Spleen (tissue), 11 donors: ENCODE data around the gene ATP2B1. TPM values are rescaled to one million over a fixed set of nuclear protein-coding genes. Genes with fewer than 3 reads are reported as not detected.

Experiments
- DNase-seq: peaks from one replicate; pipeline ENCODE4 v3.0.0-alpha.2; 2020
- H3K27ac ChIP-seq, 8 donors: fragments of 200-600 bp; sonication (generic) in 7 of 8; 1 replicate in 4 of 8; 2 replicates in 4 of 8; pipeline versions ENCODE4 v1.5.0 to v1.8.0; 2016 to 2021; ENCODE audit warnings: inconsistent platforms in 4 of 8, mild to moderate bottlenecking in 4 of 8, moderate library complexity in 1 of 8
- H3K27me3 ChIP-seq, 7 donors: fragments of 200-600 bp; sonication (generic) in 6 of 7; replicated peaks in 1 of 7; 1 replicate in 4 of 7; 2 replicates in 3 of 7; pipeline versions ENCODE4 v1.5.0 to v1.8.0; 2016 to 2021; ENCODE audit warnings: inconsistent platforms in 3 of 7, mild to moderate bottlenecking in 1 of 7
- H3K36me3 ChIP-seq, 6 donors: fragments of 200-600 bp; sonication (generic) in 5 of 6; 1 replicate in 4 of 6; 2 replicates in 2 of 6; pipeline versions ENCODE4 v1.5.0 to v1.8.0; 2016 to 2021; ENCODE audit warnings: inconsistent platforms in 2 of 6
- H3K4me1 ChIP-seq, 6 donors: fragments of 200-600 bp; sonication (generic) in 5 of 6; 1 replicate in 3 of 6; 2 replicates in 3 of 6; pipeline versions ENCODE4 v1.5.0 to v1.8.0; 2016 to 2021; ENCODE audit warnings: inconsistent platforms in 3 of 6
- H3K4me3 ChIP-seq, 8 donors: fragments of 200-600 bp; sonication (generic) in 7 of 8; 1 replicate in 4 of 8; 2 replicates in 4 of 8; pipeline versions ENCODE4 v1.5.0 to v1.8.0; 2016 to 2021; ENCODE audit warnings: inconsistent platforms in 4 of 8, mild to moderate bottlenecking in 4 of 8, moderate library complexity in 2 of 8
- H3K9me3 ChIP-seq, 8 donors: fragments of 200-600 bp; sonication (generic) in 7 of 8; 1 replicate in 4 of 8; 2 replicates in 4 of 8; pipeline versions ENCODE4 v1.5.0 to v1.8.0; 2016 to 2021; ENCODE audit warnings: inconsistent platforms in 4 of 8
- CTCF ChIP-seq, 11 experiments: fragments of 200-600 bp in 7 of 11; fragments of 450-650 bp in 4 of 11; sonication (generic) in 4 of 11; IDR thresholded peaks in 8 of 11; conservative IDR thresholded peaks in 3 of 11; 1 replicate in 7 of 11; 2 replicates in 4 of 11; pipeline versions ENCODE4 v1.4.0 to v1.8.0; 2016 to 2021; ENCODE audit warnings: antibody characterized with exemption in 11 of 11, inconsistent platforms in 4 of 11, mild to moderate bottlenecking in 1 of 11
- POLR2A ChIP-seq, 3 donors: fragments of 450-650 bp; IDR thresholded peaks; one replicate each; pipeline ENCODE4 v1.5.1; 2017; ENCODE audit warnings: antibody characterized with exemption in 3 of 3, mild to moderate bottlenecking in 1 of 3
- POLR2AphosphoS5 ChIP-seq, 3 donors: sonication (generic); formaldehyde crosslinking; IDR thresholded peaks; one replicate each; pipeline ENCODE4 v1.5.1; 2017; ENCODE audit warnings: antibody characterized with exemption in 3 of 3
- WGBS, 5 donors: extraction: QIAGEN DNeasy Blood & Tissue Kit in 3 of 5; methylation state at CpG; one replicate each; pipeline versions ENCODE4 v1.1.5 to v1.1.7; 2013 to 2018; 5-methylcytosine and 5-hydroxymethylcytosine counted together
- intact Hi-C: fragments of 100-400 bp; cut with DNase I; formaldehyde crosslinking; loops from one replicate; pipeline ENCODE4 v1.15.0; 2023; ENCODE audit warnings: low total_unique reads
- polyA plus RNA-seq, 3 donors: library from polyadenylated mRNA; stranded (reverse); fragments of 200-250 nt; gene quantifications; one replicate each; pipeline ENCODE4 v1.2.1, GENCODE V29; 2013
- total RNA-seq, 7 donors: library from RNA; depleted of rRNA in 3 of 7; stranded (reverse); fragments of >200 nt in 3 of 7; fragmentation: NEBNext Ultra II Directional in 4 of 7; extraction: Animal tissue kit (Norgen Biotek cat#: 25700) in 4 of 7; gene quantifications; one replicate each; pipeline versions ENCODE4 v1.1.0 to v1.2.1, GENCODE V29; 2016 to 2021
- donor health status: healthy with polysubstance abuse.
- donor health status: DM: no; HTN: no; CAD: no; lungs with moderate emphysema.
- donor health status: DM: no; HTN: no; CAD: no.
- donor health status: Bipolar disorder and iron deficiency.
- donor health status: healthy.
- donor health status: DM: no; HTN: no; CAD: no.
- donor health status: DM: yes; HTN: yes; CAD: no.

The ATP2B1 gene
- total and polyA plus RNA-seq, 10 donors, result 13.2 to 130 (median 75.6) TPM

- TF ChIP-seq POLR2A (IDR thresholded peaks at IDR 0.05), result no peak
- TF ChIP-seq POLR2AphosphoS5 (IDR thresholded peaks at IDR 0.05), result no peak
- TF ChIP-seq CTCF (IDR thresholded peaks at IDR 0.05 in 8 of 11, conservative IDR thresholded peaks at IDR 0.05 in 3 of 11), result no peak
- no peak overlapping the region for H3K4me3 ChIP-seq
- WGBS, 5 donors, result 67 to 83% (median 78%) methylated on average over 1 of the region's 1 CpG
- no peak for DNase-seq
- no peaks in the 10 kb centered on the region for H3K27me3 ChIP-seq
- peaks cover 0 to 6% (median 0%) of the 10 kb centered on the region in 8 donors for H3K9me3 ChIP-seq
- peaks cover 0 to 57% (median 19%) of the 10 kb centered on the region in 6 donors for H3K36me3 ChIP-seq
- intact Hi-C loops, result no loop called here
- peaks cover 0 to 18% (median 10%) of the 10 kb centered on the region in 6 donors for H3K4me1 ChIP-seq
- no peak overlapping the region for H3K27ac ChIP-seq
Measured at GRCh38 chr12:89645434-89645833, 63.2 kb downstream of the ATP2B1 start.

- H3K27ac ChIP-seq, result no peak overlapping the region
- no peaks in the 10 kb centered on the region for H3K9me3 ChIP-seq
- TF ChIP-seq POLR2A (IDR thresholded peaks at IDR 0.05), result no peak
- H3K27me3 ChIP-seq, result no peaks in the 10 kb centered on the region
- 82 to 94% (median 90%) methylated on average over 5 of the region's 5 CpGs for WGBS, 5 donors
- peaks cover 0 to 18% (median 8%) of the 10 kb centered on the region in 6 donors for H3K4me1 ChIP-seq
- H3K36me3 ChIP-seq, result peaks cover 0 to 38% (median 13%) of the 10 kb centered on the region in 6 donors
- DNase-seq, result no peak
- no peak overlapping the region for H3K4me3 ChIP-seq
- intact Hi-C loops, result no loop called here
Measured at GRCh38 chr12:89642959-89643358, 65.7 kb downstream of the ATP2B1 start.

GRCh38 chr12:89636776-89637160 lies 71.9 kb downstream of the ATP2B1 start:
- no peaks in the 10 kb centered on the region for H3K4me1 ChIP-seq
- peaks cover 0 to 58% (median 21%) of the 10 kb centered on the region in 6 donors for H3K36me3 ChIP-seq
- H3K27me3 ChIP-seq, result no peaks in the 10 kb centered on the region
- 97 to 100% (median 100%) methylated on average over 1 of the region's 1 CpG for WGBS, 5 donors
- H3K9me3 ChIP-seq, result no peaks in the 10 kb centered on the region
- DNase-seq, result no peak
- H3K4me3 ChIP-seq, result no peak overlapping the region
- intact Hi-C loops, result no loop called here
- no peak overlapping the region for H3K27ac ChIP-seq
- TF ChIP-seq CTCF (IDR thresholded peaks at IDR 0.05 in 8 of 11, conservative IDR thresholded peaks at IDR 0.05 in 3 of 11) (no peak), POLR2A (IDR thresholded peaks at IDR 0.05) (no peak), POLR2AphosphoS5 (IDR thresholded peaks at IDR 0.05) (no peak)

GRCh38 chr12:89636052-89636775 lies 72.4 kb downstream of the ATP2B1 start:
- WGBS, 5 donors, result 79 to 90% (median 86%) methylated on average over 5 of the region's 5 CpGs

More at GRCh38 chr12:89636052-89636775, 72.4 kb downstream of the ATP2B1 start:
- Histone ChIP-seq H3K4me1 (no peaks in the 10 kb centered on the region), H3K27ac (no peak overlapping the region), H3K9me3 (no peaks in the 10 kb centered on the region), H3K27me3 (no peaks in the 10 kb centered on the region), H3K4me3 (no peak overlapping the region), H3K36me3 (peaks cover 0 to 58% (median 20%) of the 10 kb centered on the region in 6 donors)
- no peak for DNase-seq
- TF ChIP-seq CTCF (IDR thresholded peaks at IDR 0.05 in 8 of 11, conservative IDR thresholded peaks at IDR 0.05 in 3 of 11) (no peak), POLR2A (IDR thresholded peaks at IDR 0.05) (no peak), POLR2AphosphoS5 (IDR thresholded peaks at IDR 0.05) (no peak)
- intact Hi-C loops, result no loop called here
